ENCODE measurements around the gene MATN4. TPM values are rescaled to one million over a fixed set of nuclear protein-coding genes. Genes with fewer than 3 reads are reported as not detected.

Gene MATN4
- total RNA-seq, 1 experiment from 2014 or later: 0.18 TPM

GRCh38 chr20:45344168-45344860, 36.2 kb upstream of the MATN4 start:
- Histone ChIP-seq H3K4me3 (no peak overlapping the region), H3K4me1 (peaks cover 58% of the 10 kb centered on the region), H3K27me3 (no peaks in the 10 kb centered on the region), H3K27ac (no peak overlapping the region), H3K9me3 (replicated peaks) (no peaks in the 10 kb centered on the region), H3K36me3 (0 out of 2 replicates have a peak, but pooled peaks cover 2% of the 10 kb centered on the region)
- no peak for DNase-seq

- no peaks in the 10 kb centered on the region for H3K9me3 ChIP-seq (replicated peaks)
- 0 out of 2 replicates have a peak, but pooled peaks cover 2% of the 10 kb centered on the region for H3K36me3 ChIP-seq
- no peaks in the 10 kb centered on the region for H3K27me3 ChIP-seq
- no peak overlapping the region for H3K27ac ChIP-seq
- H3K4me1 ChIP-seq: peaks cover 61% of the 10 kb centered on the region
- DNase-seq: no peak
- no peak overlapping the region for H3K4me3 ChIP-seq
Observed at GRCh38 chr20:45343532-45344167, 35.6 kb upstream of the MATN4 start.

- H3K27ac ChIP-seq: no peak overlapping the region
Observed at GRCh38 chr20:45342855-45343531, 34.9 kb upstream of the MATN4 start.

GRCh38 chr20:45341939-45342854, 34.1 kb upstream of the MATN4 start:
- 0 out of 2 replicates have a peak overlapping the region, but pooled peaks have one; percentile 6 for H3K4me3 ChIP-seq
- peak overlapping the region; percentile 13; the same call in 1 of the 2 replicates for H3K27ac ChIP-seq
- H3K27me3 ChIP-seq: no peaks in the 10 kb centered on the region
- DNase-seq: peak; percentile 55 to 75
- H3K9me3 ChIP-seq (replicated peaks): no peaks in the 10 kb centered on the region
- peaks cover 73% of the 10 kb centered on the region for H3K4me1 ChIP-seq
- 0 out of 2 replicates have a peak, but pooled peaks cover 2% of the 10 kb centered on the region for H3K36me3 ChIP-seq

More at GRCh38 chr20:45342855-45343531, 34.9 kb upstream of the MATN4 start:
- no peaks in the 10 kb centered on the region for H3K27me3 ChIP-seq
- peaks cover 65% of the 10 kb centered on the region for H3K4me1 ChIP-seq
- DNase-seq: no peak
- 0 out of 2 replicates have a peak, but pooled peaks cover 2% of the 10 kb centered on the region for H3K36me3 ChIP-seq
- no peak overlapping the region for H3K4me3 ChIP-seq
- no peaks in the 10 kb centered on the region for H3K9me3 ChIP-seq (replicated peaks)

- no peaks in the 10 kb centered on the region for H3K9me3 ChIP-seq (replicated peaks)
- H3K4me3 ChIP-seq: no peak overlapping the region
- 0 out of 2 replicates have a peak, but pooled peaks cover 2% of the 10 kb centered on the region for H3K36me3 ChIP-seq
- H3K4me1 ChIP-seq: peaks cover 70% of the 10 kb centered on the region
- H3K27me3 ChIP-seq: no peaks in the 10 kb centered on the region
- peak overlapping the region; percentile 13; the same call in 1 of the 2 replicates for H3K27ac ChIP-seq
- no peak for DNase-seq
Observed at GRCh38 chr20:45341579-45341938, 33.5 kb upstream of the MATN4 start.

- Histone ChIP-seq H3K4me1 (peaks cover 64% of the 10 kb centered on the region), H3K36me3 (0 out of 2 replicates have a peak, but pooled peaks cover 2% of the 10 kb centered on the region), H3K27ac (no peak overlapping the region)
Observed at GRCh38 chr20:45340951-45341350, 32.9 kb upstream of the MATN4 start.

GRCh38 chr20:45340236-45340847, 32.2 kb upstream of the MATN4 start:
- no peak for DNase-seq
- Histone ChIP-seq H3K4me3 (no peak overlapping the region), H3K9me3 (replicated peaks) (no peaks in the 10 kb centered on the region), H3K36me3 (0 out of 2 replicates have a peak, but pooled peaks cover 2% of the 10 kb centered on the region), H3K27me3 (no peaks in the 10 kb centered on the region), H3K27ac (no peak overlapping the region), H3K4me1 (peaks cover 58% of the 10 kb centered on the region)

More at GRCh38 chr20:45340951-45341350, 32.9 kb upstream of the MATN4 start:
- no peak overlapping the region for H3K4me3 ChIP-seq
- DNase-seq: no peak
- no peaks in the 10 kb centered on the region for H3K27me3 ChIP-seq
- H3K9me3 ChIP-seq (replicated peaks): no peaks in the 10 kb centered on the region

- no peak overlapping the region for H3K27ac ChIP-seq
- H3K4me3 ChIP-seq: no peak overlapping the region
- H3K36me3 ChIP-seq: no peaks in the 10 kb centered on the region
- peaks cover 53% of the 10 kb centered on the region for H3K4me1 ChIP-seq
- H3K9me3 ChIP-seq (replicated peaks): no peaks in the 10 kb centered on the region
- DNase-seq: no peak
- no peaks in the 10 kb centered on the region for H3K27me3 ChIP-seq
Observed at GRCh38 chr20:45339799-45340198, 31.7 kb upstream of the MATN4 start.

GRCh38 chr20:45339084-45339483, 31.0 kb upstream of the MATN4 start:
- H3K4me1 ChIP-seq: peaks cover 45% of the 10 kb centered on the region
- no peak overlapping the region for H3K27ac ChIP-seq
- no peak for DNase-seq
- H3K27me3 ChIP-seq: no peaks in the 10 kb centered on the region
- H3K36me3 ChIP-seq: no peaks in the 10 kb centered on the region
- no peak overlapping the region for H3K4me3 ChIP-seq
- no peaks in the 10 kb centered on the region for H3K9me3 ChIP-seq (replicated peaks)

- no peaks in the 10 kb centered on the region for H3K36me3 ChIP-seq
- DNase-seq: no peak
- no peaks in the 10 kb centered on the region for H3K9me3 ChIP-seq (replicated peaks)
- H3K4me1 ChIP-seq: peaks cover 40% of the 10 kb centered on the region
- no peak overlapping the region for H3K4me3 ChIP-seq
- peak overlapping the region; percentile 31 for H3K27ac ChIP-seq
- no peaks in the 10 kb centered on the region for H3K27me3 ChIP-seq
Observed at GRCh38 chr20:45338121-45339030, 30.3 kb upstream of the MATN4 start.

- peaks cover 37% of the 10 kb centered on the region for H3K4me1 ChIP-seq
- no peaks in the 10 kb centered on the region for H3K9me3 ChIP-seq (replicated peaks)
- no peak overlapping the region for H3K4me3 ChIP-seq
- H3K27me3 ChIP-seq: no peaks in the 10 kb centered on the region
- peak; percentile 61 to 74 for DNase-seq
- H3K27ac ChIP-seq: peak overlapping the region; percentile 31
- H3K36me3 ChIP-seq: no peaks in the 10 kb centered on the region
Observed at GRCh38 chr20:45337367-45338120, 29.4 kb upstream of the MATN4 start.

GRCh38 chr20:45336530-45337366, 28.6 kb upstream of the MATN4 start:
- DNase-seq: no peak
- Histone ChIP-seq H3K4me1 (peaks cover 29% of the 10 kb centered on the region), H3K4me3 (no peak overlapping the region), H3K27me3 (no peaks in the 10 kb centered on the region), H3K9me3 (replicated peaks) (no peaks in the 10 kb centered on the region), H3K27ac (no peak overlapping the region), H3K36me3 (no peaks in the 10 kb centered on the region)

Measured in SJCRH30 (cell line).